ENCODE data around the gene GPR82. TPM values are rescaled to one million over a fixed set of nuclear protein-coding genes. Genes with fewer than 3 reads are reported as not detected.

Gene GPR82
- total RNA-seq, 1 experiment from 2014 or later: not detected

- no peak overlapping the region for H3K4me3 ChIP-seq
- intact Hi-C loops (cut with micrococcal nuclease; ENCODE audit: unreplicated experiment): no loop called here
- no peaks in the 10 kb centered on the region for H3F3A ChIP-seq (ENCODE audit: insufficient read depth, low read depth)
- H3K79me2 ChIP-seq (ENCODE audit: low read depth): no peaks in the 10 kb centered on the region
- H3K4me2 ChIP-seq: no peak overlapping the region
- H3K27ac ChIP-seq: no peak overlapping the region
- no TSS peak for BruUV-seq (replicated peaks)
- H3K9me3 ChIP-seq (ENCODE audit: insufficient read depth, low read depth): no peaks in the 10 kb centered on the region
- ChIA-PET POLR2A (ENCODE audit: unreplicated experiment) (no interaction called here), CTCF (no interaction called here)
- H3K9me2 ChIP-seq (ENCODE audit: insufficient read depth): no peaks in the 10 kb centered on the region
- H2AFZ ChIP-seq: no peak overlapping the region
- no peak for TF ChIP-seq CTCF (conservative IDR thresholded peaks at IDR 0.05)
- TF ChIP-seq EZH2 (IDR thresholded peaks at IDR 0.05; ENCODE audit: low read depth): no peak
- no peaks in the 10 kb centered on the region for H3K4me1 ChIP-seq (replicated peaks; ENCODE audit: insufficient read depth)
- H4K20me1 ChIP-seq (ENCODE audit: insufficient read depth): no peaks in the 10 kb centered on the region
- no peaks in the 10 kb centered on the region for H3K36me3 ChIP-seq (ENCODE audit: low read depth)
- H3K27me3 ChIP-seq (ENCODE audit: insufficient read depth, low read depth): no peaks in the 10 kb centered on the region
- no peak for DNase-seq
These were observed 16.8 kb upstream of the GPR82 start for GRCh38 chrX:41707218-41707617.

GRCh38 chrX:41708486-41708885 is 15.5 kb upstream of the GPR82 start:
- Histone ChIP-seq H2AFZ (no peak overlapping the region), H3K4me2 (no peak overlapping the region), H3K9me3 (ENCODE audit: insufficient read depth, low read depth) (no peaks in the 10 kb centered on the region), H3K4me3 (no peak overlapping the region), H3K36me3 (ENCODE audit: low read depth) (no peaks in the 10 kb centered on the region), H3K4me1 (replicated peaks; ENCODE audit: insufficient read depth) (no peaks in the 10 kb centered on the region), H3F3A (ENCODE audit: insufficient read depth, low read depth) (no peaks in the 10 kb centered on the region), H3K27ac (no peak overlapping the region), H4K20me1 (ENCODE audit: insufficient read depth) (no peaks in the 10 kb centered on the region), H3K79me2 (ENCODE audit: low read depth) (no peaks in the 10 kb centered on the region), H3K27me3 (ENCODE audit: insufficient read depth, low read depth) (no peaks in the 10 kb centered on the region), H3K9me2 (ENCODE audit: insufficient read depth) (no peaks in the 10 kb centered on the region)
- intact Hi-C loops (cut with micrococcal nuclease; ENCODE audit: unreplicated experiment): no loop called here
- ChIA-PET POLR2A (ENCODE audit: unreplicated experiment) (no interaction called here), CTCF (no interaction called here)
- TF ChIP-seq EZH2 (IDR thresholded peaks at IDR 0.05; ENCODE audit: low read depth): no peak
- no peak for TF ChIP-seq CTCF (conservative IDR thresholded peaks at IDR 0.05)
- DNase-seq: no peak
- no TSS peak for BruUV-seq (replicated peaks)

- Histone ChIP-seq H3K9me3 (ENCODE audit: insufficient read depth, low read depth) (no peaks in the 10 kb centered on the region), H3F3A (ENCODE audit: insufficient read depth, low read depth) (no peaks in the 10 kb centered on the region), H3K4me3 (no peak overlapping the region), H3K4me1 (replicated peaks; ENCODE audit: insufficient read depth) (no peaks in the 10 kb centered on the region), H3K79me2 (ENCODE audit: low read depth) (no peaks in the 10 kb centered on the region), H3K36me3 (ENCODE audit: low read depth) (no peaks in the 10 kb centered on the region), H2AFZ (no peak overlapping the region), H3K27ac (no peak overlapping the region), H3K9me2 (ENCODE audit: insufficient read depth) (no peaks in the 10 kb centered on the region), H3K4me2 (no peak overlapping the region), H3K27me3 (ENCODE audit: insufficient read depth, low read depth) (no peaks in the 10 kb centered on the region), H4K20me1 (ENCODE audit: insufficient read depth) (no peaks in the 10 kb centered on the region)
- ChIA-PET POLR2A (ENCODE audit: unreplicated experiment) (no interaction called here), CTCF (no interaction called here)
- no TSS peak for BruUV-seq (replicated peaks)
- intact Hi-C loops (cut with micrococcal nuclease; ENCODE audit: unreplicated experiment): no loop called here
- no peak for TF ChIP-seq EZH2 (IDR thresholded peaks at IDR 0.05; ENCODE audit: low read depth)
- no peak for TF ChIP-seq CTCF (conservative IDR thresholded peaks at IDR 0.05)
- no peak for DNase-seq
These were observed 12.8 kb upstream of the GPR82 start for GRCh38 chrX:41711021-41711667.

Data from PC-9 (cell line).